HepG2 (cell line): ENCODE results near the gene TMEM167B. TPM values are rescaled to one million over a fixed set of nuclear protein-coding genes. Genes with fewer than 3 reads are reported as not detected.

Source experiments
- AGO2 ChIP-seq: fragments of 200-400 bp; formaldehyde crosslinking; optimal IDR thresholded peaks from 2 replicates; pipeline ENCODE3; 2017; ENCODE audit warnings: mild to moderate bottlenecking, low read depth, low read length, moderate library complexity
- AKAP8 ChIP-seq: sonication (generic); formaldehyde crosslinking; IDR thresholded peaks from 2 replicates; pipeline ENCODE4 v1.5.1; 2020; ENCODE audit warnings: mild to moderate bottlenecking, missing genetic modification reagents
- ARNT2 ChIP-seq: sonication (generic); formaldehyde crosslinking; IDR thresholded peaks from 2 replicates; pipeline ENCODE4 v1.8.0; 2022; ENCODE audit warnings: mild to moderate bottlenecking, low read depth, missing genetic modification reagents, moderate library complexity
- CHD2 ChIP-seq: IDR thresholded peaks from 2 replicates; pipeline ENCODE4 v1.6.1; 2011; ENCODE audit warnings: low read depth, low read length, improper control_type of control experiment
- FOSL1 ChIP-seq: sonication (generic); formaldehyde crosslinking; IDR thresholded peaks from 2 replicates; pipeline ENCODE4 v1.9.0; 2021; ENCODE audit warnings: missing genetic modification reagents, borderline replicate concordance
- GTF2F1 ChIP-seq: fragments of 150-350 bp; IDR thresholded peaks from 2 replicates; pipeline ENCODE4 v1.6.1; 2014; ENCODE audit warnings: low read length
- HDAC2 ChIP-seq: sonication (generic); formaldehyde crosslinking; IDR thresholded peaks from 2 replicates; pipeline ENCODE4 v1.4.0; 2020; ENCODE audit warnings: missing genetic modification reagents
- KDM1A ChIP-seq: IDR thresholded peaks from 2 replicates; pipeline ENCODE4 v1.6.1; 2016; ENCODE audit warnings: missing compliant biosample characterization
- KLF11 ChIP-seq: IDR thresholded peaks from 2 replicates; pipeline ENCODE4 v1.6.1; 2016; ENCODE audit warnings: missing compliant biosample characterization
- ZBTB3 ChIP-seq: sonication (generic); formaldehyde crosslinking; IDR thresholded peaks from 2 replicates; pipeline ENCODE4 v1.4.0; 2020; ENCODE audit warnings: low read depth, mild to moderate bottlenecking, moderate library complexity, missing genetic modification reagents, borderline replicate concordance
- ZFP36 ChIP-seq: fragments of 150-350 bp; IDR thresholded peaks from 2 replicates; pipeline ENCODE4 v1.6.1; 2018; ENCODE audit warnings: borderline replicate concordance, low read length, low read depth; ENCODE audit not compliant: partially characterized antibody
- ZKSCAN5 ChIP-seq: sonication (generic); formaldehyde crosslinking; IDR thresholded peaks from 2 replicates; pipeline ENCODE4 v1.5.1; 2020; ENCODE audit warnings: mild to moderate bottlenecking, missing genetic modification reagents
- ZNF101 ChIP-seq: sonication (generic); formaldehyde crosslinking; IDR thresholded peaks from 2 replicates; pipeline ENCODE4 v1.4.0; 2020; ENCODE audit warnings: mild to moderate bottlenecking, low read depth, missing genetic modification reagents, borderline replicate concordance
- ZNF20 ChIP-seq: sonication (generic); formaldehyde crosslinking; IDR thresholded peaks from 2 replicates; pipeline ENCODE4 v1.4.0; 2020; ENCODE audit warnings: mild to moderate bottlenecking, moderate library complexity, missing genetic modification reagents
- ZNF264 ChIP-seq: sonication (generic); formaldehyde crosslinking; IDR thresholded peaks from 2 replicates; pipeline ENCODE4 v1.4.0; 2020; ENCODE audit warnings: missing genetic modification reagents
- ZNF382 ChIP-seq: sonication (generic); formaldehyde crosslinking; IDR thresholded peaks from 2 replicates; pipeline ENCODE4 v1.5.0; 2020; ENCODE audit warnings: missing genetic modification reagents, mild to moderate bottlenecking, borderline replicate concordance
- ZNF788 ChIP-seq: sonication (generic); formaldehyde crosslinking; IDR thresholded peaks from 2 replicates; pipeline ENCODE4 v1.5.0; 2020; ENCODE audit warnings: mild to moderate bottlenecking, missing genetic modification reagents, borderline replicate concordance
- polyA plus RNA-seq, 8 experiments: library from polyadenylated mRNA; depleted of rRNA in 3 of 8; stranded (reverse) in 7 of 8; unstranded in 1 of 8; fragments of >200 nt; fragmentation: Illumina TruSeq in 4 of 8; extraction: Trizol in 4 of 8; gene quantifications; 2 replicates each; pipeline versions ENCODE4 v1.2.1 to v1.2.3, GENCODE V29; 2011 to 2016; ENCODE audit warnings: low read depth in 4 of 8, missing spikeins in 1 of 8, mixed read lengths in 1 of 8; ENCODE audit not compliant: insufficient read depth in 1 of 8
- total RNA-seq, 5 experiments: library from RNA; depleted of rRNA; stranded (reverse); fragments of >200 nt; fragmentation: Illumina TruSeq; extraction: Trizol; gene quantifications; 2 replicates each; pipeline ENCODE4 v1.2.3, GENCODE V29; 2016; ENCODE audit warnings: low read depth in 1 of 5
- TF ChIP-seq, protein P1 (sequence below): sonication (generic); formaldehyde crosslinking; IDR thresholded peaks from 2 replicates; pipeline ENCODE4 v1.5.1; 2020; ENCODE audit warnings: missing genetic modification reagents, mild to moderate bottlenecking, borderline replicate concordance
- TF ChIP-seq, protein P2 (sequence below), 2 experiments: sonication (generic) in 1 of 2; formaldehyde crosslinking in 1 of 2; IDR thresholded peaks; 2 replicates each; pipeline versions ENCODE4 v1.5.1 to v1.6.1; 2011 to 2020; ENCODE audit warnings: borderline replicate concordance in 1 of 2, low read depth in 1 of 2, low read length in 1 of 2, mild to moderate bottlenecking in 1 of 2, missing genetic modification reagents in 1 of 2, moderate library complexity in 1 of 2
- TF ChIP-seq, protein P3 (sequence below): sonication (generic); formaldehyde crosslinking; IDR thresholded peaks from 2 replicates; pipeline ENCODE4 v1.5.0; 2020; ENCODE audit warnings: missing genetic modification reagents, mild to moderate bottlenecking, borderline replicate concordance
- TF ChIP-seq, protein P4 (sequence below): sonication (generic); formaldehyde crosslinking; IDR thresholded peaks from 2 replicates; pipeline ENCODE4 v1.4.0; 2020; ENCODE audit warnings: missing genetic modification reagents, low read depth, mild to moderate bottlenecking, borderline replicate concordance

TMEM167B gene
- total and polyA plus RNA-seq, 2 of the 13 experiments (the other 11 are each of a cell fraction or from before 2014, with no cell fraction given): 9.5 to 22.4 TPM

DNA sequence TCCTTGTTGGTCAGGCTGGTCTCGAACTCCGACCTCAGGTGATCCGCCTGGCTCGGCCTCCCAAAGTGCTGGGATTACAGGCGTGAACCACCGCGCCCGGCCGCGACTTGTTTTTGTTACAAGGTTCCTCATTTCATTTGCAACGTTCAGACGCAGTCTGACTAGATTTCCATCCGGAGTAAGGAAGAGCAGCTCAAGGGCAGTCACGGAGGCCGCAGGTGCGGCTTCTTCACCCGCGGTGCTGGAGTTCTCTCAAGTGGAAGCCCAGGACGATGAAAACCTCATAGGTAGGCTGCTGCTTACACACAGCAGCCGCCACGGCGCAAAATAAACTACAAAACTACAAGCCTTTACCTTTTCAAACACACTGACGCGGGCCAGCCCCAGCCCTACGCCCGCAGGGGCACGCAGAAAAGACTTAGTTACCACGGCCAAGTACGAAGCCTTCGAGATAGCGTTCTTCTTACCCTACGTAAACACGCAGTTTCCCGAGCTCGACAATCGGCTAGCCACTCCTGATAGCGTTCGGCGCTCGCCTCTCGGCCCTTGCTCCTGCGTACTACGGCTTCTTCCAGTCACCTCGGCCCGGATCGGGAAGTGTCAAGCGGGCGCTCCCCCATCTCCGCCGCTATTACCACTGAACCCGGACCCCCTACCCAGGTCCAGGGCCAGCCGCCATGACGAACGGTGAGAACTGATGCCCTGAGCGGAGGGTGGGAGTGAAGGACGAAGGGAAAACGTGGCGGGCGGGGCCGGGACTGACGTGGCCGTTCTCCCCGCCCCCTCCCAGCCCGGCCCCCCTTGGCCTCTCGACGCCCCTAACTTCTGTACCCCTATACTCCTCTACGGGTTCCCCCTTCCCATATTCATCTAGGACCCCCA lies at the start of gene TMEM167B (continued):
- TF ChIP-seq ZNF382 (CRISPR knock-in tag) (no peak), ZNF264 (CRISPR knock-in tag) (no peak), ZKSCAN5 (no peak), AGO2 (peak; percentile 44), ZFP36 (no peak), FOSL1 (CRISPR knock-in tag) (no peak), HDAC2 (CRISPR knock-in tag) (peak; percentile 87), ZNF101 (no peak), ARNT2 (CRISPR knock-in tag) (peak; percentile 53), GTF2F1 (no peak), KLF11 (no peak; the same call in 1 of the 2 replicates), KDM1A (CRISPR knock-in tag) (0 out of 2 replicates have a peak, but pooled peaks have one; percentile 22), CHD2 (no peak), ZBTB3 (0 out of 2 replicates have a peak, but pooled peaks have one; percentile 41), ZNF788 (CRISPR knock-in tag) (peak; percentile 86; the same call in 1 of the 2 replicates), ZNF20 (CRISPR knock-in tag) (0 out of 2 replicates have a peak, but pooled peaks have one; percentile 55), AKAP8 (CRISPR knock-in tag) (peak; percentile 18; the same call in 1 of the 2 replicates)
- TF ChIP-seq, protein P1, sequence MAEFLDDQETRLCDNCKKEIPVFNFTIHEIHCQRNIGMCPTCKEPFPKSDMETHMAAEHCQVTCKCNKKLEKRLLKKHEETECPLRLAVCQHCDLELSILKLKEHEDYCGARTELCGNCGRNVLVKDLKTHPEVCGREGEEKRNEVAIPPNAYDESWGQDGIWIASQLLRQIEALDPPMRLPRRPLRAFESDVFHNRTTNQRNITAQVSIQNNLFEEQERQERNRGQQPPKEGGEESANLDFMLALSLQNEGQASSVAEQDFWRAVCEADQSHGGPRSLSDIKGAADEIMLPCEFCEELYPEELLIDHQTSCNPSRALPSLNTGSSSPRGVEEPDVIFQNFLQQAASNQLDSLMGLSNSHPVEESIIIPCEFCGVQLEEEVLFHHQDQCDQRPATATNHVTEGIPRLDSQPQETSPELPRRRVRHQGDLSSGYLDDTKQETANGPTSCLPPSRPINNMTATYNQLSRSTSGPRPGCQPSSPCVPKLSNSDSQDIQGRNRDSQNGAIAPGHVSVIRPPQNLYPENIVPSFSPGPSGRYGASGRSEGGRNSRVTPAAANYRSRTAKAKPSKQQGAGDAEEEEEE: peak; percentile 60; the same call in 1 of the 2 replicates
- TF ChIP-seq, protein P2, sequence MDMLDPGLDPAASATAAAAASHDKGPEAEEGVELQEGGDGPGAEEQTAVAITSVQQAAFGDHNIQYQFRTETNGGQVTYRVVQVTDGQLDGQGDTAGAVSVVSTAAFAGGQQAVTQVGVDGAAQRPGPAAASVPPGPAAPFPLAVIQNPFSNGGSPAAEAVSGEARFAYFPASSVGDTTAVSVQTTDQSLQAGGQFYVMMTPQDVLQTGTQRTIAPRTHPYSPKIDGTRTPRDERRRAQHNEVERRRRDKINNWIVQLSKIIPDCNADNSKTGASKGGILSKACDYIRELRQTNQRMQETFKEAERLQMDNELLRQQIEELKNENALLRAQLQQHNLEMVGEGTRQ (IDR thresholded peaks at IDR 0.05; ENCODE audit: low read depth, low read length): no peak
- TF ChIP-seq, protein P2 (CRISPR knock-in tag; IDR thresholded peaks at IDR 0.05; ENCODE audit: borderline replicate concordance): no peak
- TF ChIP-seq, protein P3, sequence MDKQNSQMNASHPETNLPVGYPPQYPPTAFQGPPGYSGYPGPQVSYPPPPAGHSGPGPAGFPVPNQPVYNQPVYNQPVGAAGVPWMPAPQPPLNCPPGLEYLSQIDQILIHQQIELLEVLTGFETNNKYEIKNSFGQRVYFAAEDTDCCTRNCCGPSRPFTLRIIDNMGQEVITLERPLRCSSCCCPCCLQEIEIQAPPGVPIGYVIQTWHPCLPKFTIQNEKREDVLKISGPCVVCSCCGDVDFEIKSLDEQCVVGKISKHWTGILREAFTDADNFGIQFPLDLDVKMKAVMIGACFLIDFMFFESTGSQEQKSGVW (CRISPR knock-in tag): no peak
- TF ChIP-seq, protein P4, sequence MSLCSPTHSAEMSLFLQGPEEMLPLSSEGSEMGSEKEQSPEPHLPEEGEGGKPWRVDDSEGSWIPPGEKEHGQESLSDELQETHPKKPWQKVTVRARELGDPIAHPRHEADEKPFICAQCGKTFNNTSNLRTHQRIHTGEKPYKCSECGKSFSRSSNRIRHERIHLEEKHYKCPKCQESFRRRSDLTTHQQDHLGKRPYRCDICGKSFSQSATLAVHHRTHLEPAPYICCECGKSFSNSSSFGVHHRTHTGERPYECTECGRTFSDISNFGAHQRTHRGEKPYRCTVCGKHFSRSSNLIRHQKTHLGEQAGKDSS (CRISPR knock-in tag): 0 out of 2 replicates have a peak, but pooled peaks have one; percentile 70
